NCI-H345 treated with DMSO at 0.1 percent for 48 hours (cell line): ENCODE data around the gene PUSL1.

ENCODE experiments used
- DNase-seq: peaks from one replicate; lab custom pipeline; 2025; ENCODE audit not compliant: unreplicated experiment; lab: John Stamatoyannopoulos, UW

The PUSL1 gene

DNA sequence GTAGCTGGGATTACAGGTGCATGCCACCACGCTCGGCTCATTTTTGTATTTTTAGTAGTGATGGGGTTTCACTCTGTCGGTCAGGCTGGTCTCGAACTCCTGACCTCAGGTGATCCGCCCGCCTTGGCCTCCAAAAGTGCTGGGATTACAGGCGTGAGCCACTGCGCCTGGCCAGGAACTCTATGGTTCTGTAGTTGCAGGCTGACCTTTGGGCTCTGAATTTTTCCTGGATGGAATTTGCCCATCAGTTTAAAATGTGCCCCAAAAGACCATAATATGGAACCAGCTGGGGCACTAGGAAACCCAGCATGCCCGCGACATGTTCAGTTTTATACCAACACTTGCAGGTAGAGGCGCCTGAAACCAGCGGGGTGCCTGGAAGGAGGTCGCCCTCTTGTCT lies 29.8 kb upstream of the PUSL1 start:
- no peak for DNase-seq

DNA sequence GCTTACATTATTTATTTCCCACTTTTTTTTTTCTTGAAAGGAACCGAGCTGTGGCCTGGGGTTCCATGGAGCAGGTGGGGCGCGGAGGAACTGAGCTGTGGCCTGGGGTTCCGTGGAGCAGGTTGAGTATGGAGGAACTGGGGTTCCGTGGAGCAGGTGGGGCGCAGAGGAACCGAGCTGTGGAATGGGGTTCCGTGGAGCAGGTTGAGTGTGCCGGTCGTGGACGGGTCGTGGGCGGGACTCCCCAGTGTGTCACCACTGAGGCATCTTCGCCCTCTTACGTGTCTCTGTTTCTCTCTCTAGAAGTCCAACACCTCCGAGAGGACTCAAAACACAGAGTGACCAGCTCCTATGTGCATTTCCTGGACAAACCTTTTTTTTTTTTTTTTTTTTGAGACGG lies 29.4 kb upstream of the PUSL1 start:
- DNase-seq = no peak

DNA sequence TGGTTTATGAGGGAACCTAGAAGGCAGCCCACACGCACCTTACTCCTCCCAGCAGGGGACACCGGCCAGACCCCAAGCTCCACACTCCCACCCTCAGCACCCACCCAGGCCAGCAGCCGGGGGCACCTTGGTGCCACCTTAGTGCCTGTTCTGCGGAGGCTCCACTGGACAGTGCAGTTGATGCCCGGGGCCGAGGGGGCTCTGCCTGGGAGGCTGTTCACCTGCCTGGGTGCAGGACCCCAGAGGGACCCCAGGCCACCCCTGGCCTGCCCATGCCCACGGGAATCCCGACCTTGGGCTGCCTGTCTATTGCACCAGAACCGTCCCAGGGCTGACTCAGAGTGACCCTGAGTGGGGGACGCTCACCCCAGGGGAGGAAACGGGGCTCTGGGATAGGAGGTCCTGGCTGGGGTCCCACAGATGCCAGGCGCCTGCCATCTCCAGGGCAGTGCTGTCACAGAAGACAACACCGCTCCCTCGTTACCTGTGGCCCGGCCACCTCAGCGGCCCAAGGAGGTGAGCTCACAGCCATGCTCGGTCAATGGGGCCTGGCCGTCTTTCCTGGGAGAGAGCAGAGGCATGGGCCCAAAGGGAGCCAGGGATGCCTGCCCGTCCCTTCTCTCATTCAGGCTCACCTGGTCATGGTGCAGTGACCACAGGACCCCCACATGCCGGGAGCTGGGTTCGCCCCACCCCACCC lies 27.5 kb upstream of the PUSL1 start:
- DNase-seq = no peak

DNA sequence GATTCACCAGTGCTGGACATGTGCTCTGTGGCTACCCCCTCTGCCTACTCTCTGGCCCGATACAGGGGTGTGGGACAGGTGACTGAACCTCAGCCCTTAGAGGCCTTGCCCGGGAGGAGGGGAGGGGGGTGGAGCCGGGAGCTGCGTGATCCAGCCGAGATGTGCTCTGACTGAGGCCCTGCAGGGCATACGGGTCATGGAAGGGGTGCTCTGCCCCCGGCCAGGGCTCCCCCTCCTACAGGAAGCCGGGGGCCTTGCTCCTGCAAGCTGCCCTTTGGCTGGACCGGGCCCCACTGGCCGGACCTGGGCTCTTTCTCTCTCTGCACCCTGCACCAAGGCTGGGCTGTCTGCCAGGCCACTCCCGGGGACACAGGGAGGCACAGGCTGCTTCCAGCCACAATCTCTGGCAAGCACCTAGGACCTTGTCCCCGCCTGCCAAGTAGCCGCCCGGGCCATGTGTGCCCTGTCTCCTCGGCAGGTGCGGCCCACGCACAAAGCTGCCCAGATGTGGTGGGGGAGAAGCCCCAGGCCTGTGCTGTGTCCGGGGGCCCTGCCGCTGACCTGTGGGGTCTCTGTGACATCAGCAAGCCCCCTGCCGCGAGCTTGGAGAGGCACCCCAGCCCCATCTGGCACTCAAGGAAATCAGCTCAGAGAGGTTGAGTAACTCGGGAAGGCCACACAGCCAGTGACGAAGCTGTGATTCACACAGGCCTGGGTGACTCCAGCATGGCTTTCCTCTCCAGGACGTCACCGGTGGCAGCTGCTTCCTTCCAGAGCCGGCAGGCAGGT lies 26.7 kb upstream of the PUSL1 start:
- DNase-seq = no peak

DNA sequence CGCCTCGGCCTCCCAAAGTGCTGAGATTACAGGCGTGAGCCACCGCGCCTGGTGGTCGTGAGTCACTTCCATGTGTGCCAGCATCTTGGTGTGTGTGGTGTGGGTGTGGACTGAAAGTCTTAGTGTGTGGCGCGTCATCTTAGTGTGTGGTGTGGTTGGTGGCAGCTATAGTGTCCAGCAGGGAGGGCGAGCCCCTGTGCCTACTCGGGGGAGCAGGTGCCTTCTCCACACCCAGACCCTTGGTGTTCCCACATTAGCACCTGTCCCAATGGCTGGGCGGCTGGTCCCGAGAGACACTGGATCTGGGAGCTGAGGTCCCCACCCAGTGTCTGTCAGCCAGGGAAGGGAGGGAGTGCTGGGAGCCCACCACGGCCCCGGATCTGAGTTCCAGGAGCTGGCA lies 25.4 kb upstream of the PUSL1 start:
- DNase-seq = no peak

DNA sequence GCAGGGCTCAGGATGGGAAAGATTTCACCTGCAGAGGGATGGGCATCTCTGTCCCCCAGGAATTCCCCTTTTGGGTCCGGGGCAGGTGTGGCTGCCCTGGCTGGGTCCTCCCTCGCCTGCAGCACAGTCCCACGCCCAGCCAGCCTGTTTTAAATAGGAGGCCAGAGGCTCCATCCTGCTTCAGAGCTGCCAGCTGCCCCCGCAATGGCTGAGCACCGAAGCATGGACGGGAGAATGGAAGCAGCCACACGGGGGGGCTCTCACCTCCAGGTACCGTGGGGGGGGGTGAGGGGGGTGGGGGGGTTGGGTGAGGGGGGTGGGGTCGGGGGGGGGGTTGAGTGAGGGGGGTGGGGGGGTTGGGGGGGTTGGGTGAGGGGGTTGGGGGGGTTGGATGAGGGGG lies 24.6 kb upstream of the PUSL1 start:
- DNase-seq = peak; percentile 20

DNA sequence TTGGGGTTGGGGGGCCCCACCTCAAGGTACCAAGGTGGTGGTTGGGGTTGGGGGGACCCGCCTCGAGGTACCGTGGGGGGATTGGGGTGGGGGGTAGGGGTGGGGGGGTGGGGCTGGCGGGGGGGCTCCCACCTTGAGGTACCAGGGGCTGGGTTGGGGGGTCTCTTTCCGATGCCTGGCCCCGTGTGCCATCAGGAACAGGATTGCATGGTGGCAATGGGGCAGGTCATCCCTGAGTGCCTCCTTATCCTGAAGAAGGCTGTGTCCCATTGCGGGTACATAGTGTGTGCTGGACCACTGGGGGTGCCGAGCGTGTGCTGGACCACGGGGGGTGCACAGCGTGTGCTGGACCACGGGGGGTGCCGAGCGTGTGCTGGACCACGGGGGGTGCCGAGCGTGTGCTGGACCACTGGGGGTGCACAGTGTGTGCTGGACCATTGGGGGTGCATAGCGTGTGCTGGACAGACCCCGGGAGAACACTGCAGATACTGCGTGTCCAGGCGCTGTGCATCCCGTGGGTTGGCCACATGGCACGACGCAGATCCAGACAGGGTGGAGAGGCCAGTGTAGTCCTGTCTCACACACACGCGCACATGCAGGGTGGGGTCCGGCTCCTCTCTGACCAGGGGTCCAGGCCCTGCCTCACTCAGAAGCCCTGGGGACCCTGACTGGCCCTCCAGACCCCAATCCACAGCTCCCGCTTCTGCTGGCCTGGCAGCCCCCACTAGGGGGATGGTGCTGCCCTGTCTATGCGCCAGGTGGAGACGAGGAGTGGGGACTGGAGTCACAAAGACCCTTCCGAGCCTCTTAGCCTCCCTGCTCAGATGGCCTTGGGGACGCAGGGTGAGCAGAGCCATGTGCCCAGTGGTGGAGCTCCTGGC lies 23.9 kb upstream of the PUSL1 start:
- DNase-seq = no peak

DNA sequence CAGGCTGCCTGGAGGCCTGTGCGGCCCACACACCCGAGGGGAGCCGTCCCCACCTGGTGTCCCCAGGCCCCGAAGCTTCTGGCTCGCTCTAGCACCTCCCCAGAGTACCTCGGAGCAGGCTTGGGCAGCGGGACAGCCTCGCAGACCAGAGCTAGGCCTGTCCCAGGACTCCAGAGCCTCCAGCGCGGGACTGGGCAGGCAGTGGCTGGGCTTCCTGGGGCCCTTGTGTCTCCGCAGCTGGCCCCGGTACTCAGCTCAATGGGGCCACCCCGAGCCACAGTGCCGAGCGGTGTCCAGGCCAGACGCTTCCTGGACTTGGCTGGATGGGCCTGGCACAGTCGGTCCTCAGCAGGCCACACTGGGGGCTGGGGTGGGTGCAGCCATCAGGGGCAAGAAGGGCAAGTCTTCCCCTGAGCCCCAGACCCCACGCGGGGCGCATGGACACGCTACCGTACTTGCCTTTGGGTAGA lies 23.3 kb upstream of the PUSL1 start:
- no peak for DNase-seq

DNA sequence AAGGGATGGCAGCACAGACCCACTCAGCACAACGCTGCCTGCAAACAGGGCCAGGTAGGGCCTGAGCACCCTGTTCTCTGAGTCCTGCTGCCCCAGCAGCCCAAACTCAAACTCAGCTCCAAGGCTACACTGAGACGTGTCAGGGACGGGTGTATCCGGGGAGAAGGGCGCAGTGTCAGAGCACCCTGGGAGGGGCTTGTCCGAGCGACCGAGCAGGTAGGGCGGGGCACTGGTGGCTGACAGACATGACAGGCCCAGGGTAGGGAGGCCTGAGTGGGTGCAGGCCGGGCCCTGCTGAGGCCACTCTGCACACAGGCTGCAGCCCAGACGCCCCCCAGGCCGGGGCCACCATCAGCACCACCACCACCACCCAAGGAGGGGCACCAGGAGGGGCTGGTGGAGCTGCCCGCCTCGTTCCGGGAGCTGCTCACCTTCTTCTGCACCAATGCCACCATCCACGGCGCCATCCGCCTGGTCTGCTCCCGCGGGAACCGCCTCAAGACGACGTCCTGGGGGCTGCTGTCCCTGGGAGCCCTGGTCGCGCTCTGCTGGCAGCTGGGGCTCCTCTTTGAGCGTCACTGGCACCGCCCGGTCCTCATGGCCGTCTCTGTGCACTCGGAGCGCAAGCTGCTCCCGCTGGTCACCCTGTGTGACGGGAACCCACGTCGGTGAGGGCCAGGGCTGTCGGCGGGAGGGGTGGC lies 22.6 kb upstream of the PUSL1 start:
- no peak for DNase-seq

DNA sequence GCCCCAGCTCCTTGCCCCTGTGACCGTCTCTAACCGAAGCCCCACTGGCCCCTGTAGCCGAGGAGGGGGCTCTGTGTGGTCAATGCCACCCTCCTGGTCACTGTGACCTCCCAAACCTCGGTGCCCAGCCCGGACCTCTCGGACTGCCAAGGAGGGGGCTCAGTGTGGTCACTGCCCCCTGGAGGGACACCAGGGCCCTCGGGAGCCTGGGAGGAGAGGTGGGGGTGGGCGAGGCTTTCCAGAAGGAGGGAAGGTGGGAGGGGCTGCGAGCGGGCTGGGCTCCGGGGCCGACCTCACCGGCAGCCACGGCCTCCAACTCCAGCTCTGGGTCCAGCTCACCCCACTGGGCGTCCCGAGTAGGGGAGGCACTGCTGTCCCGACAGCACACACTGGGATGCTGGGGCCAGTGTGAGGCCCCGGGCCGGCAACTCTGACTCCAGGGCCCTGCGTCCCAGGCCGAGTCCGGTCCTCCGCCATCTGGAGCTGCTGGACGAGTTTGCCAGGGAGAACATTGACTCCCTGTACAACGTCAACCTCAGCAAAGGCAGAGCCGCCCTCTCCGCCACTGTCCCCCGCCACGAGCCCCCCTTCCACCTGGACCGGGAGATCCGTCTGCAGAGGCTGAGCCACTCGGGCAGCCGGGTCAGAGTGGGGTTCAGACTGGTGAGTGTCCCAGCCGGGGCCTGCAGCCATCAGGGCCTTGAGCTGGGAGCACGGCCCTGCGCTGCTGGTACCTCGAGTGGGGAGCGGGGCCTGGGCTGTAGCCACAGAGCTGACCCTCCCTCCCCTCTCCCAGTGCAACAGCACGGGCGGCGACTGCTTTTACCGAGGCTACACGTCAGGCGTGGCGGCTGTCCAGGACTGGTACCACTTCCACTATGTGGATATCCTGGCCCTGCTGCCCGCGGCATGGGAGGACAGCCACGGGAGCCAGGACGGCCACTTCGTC lies 21.8 kb upstream of the PUSL1 start:
- DNase-seq = no peak

DNA sequence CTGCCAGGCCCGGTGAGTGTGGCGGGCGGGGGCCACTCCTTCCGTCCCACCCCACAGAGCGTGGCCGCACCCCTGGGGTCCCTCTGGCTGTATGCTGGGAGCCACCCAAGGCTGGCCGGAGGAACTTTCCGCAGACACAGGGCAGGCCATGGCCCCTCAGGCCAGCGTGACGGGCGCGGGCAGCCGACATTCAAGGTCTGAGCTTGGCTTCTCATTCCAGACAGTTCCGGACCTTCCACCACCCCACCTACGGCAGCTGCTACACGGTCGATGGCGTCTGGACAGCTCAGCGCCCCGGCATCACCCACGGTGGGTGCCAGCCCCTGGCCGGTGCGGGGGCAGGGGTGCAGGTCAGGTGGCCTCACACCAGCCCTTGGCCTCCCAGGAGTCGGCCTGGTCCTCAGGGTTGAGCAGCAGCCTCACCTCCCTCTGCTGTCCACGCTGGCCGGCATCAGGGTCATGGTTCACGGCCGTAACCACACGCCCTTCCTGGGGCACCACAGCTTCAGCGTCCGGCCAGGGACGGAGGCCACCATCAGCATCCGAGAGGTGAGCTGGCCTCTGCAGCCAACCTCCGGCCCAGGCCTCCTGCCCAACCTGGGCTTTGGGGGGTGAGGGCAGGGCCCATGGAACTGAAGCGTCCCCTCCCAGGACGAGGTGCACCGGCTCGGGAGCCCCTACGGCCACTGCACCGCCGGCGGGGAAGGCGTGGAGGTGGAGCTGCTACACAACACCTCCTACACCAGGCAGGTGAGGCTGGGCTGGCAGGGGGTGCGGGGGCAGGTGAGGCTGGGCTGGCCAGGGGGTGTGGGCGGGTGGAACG lies 20.9 kb upstream of the PUSL1 start:
- DNase-seq = no peak

DNA sequence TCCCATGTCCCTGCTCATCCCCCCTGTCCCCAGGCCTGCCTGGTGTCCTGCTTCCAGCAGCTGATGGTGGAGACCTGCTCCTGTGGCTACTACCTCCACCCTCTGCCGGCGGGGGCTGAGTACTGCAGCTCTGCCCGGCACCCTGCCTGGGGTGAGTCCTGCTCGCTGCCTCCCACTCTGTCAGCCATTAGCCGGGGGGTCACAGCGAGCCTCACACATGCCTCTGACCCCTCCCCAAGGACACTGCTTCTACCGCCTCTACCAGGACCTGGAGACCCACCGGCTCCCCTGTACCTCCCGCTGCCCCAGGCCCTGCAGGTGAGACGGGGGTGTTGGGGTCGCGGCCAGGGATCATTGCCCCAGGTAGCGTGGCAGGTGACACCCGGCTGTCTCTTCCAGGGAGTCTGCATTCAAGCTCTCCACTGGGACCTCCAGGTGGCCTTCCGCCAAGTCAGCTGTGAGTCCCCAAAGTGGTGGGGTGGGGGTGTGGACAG lies 18.1 kb upstream of the PUSL1 start:
- no peak for DNase-seq

DNA sequence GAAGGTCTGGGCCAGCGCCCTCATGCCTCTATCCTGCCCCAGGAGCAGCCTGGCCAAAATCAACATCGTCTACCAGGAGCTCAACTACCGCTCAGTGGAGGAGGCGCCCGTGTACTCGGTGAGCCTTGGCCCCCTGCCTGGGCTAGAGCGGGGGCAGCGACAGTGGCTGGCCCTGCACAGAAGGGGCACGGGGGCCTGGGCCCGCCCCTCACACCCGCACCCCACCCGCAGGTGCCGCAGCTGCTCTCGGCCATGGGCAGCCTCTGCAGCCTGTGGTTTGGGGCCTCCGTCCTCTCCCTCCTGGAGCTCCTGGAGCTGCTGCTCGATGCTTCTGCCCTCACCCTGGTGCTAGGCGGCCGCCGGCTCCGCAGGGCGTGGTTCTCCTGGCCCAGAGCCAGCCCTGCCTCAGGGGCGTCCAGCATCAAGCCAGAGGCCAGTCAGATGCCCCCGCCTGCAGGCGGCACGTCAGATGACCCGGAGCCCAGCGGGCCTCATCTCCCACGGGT lies 17.3 kb upstream of the PUSL1 start:
- DNase-seq = peak; percentile 47

DNA sequence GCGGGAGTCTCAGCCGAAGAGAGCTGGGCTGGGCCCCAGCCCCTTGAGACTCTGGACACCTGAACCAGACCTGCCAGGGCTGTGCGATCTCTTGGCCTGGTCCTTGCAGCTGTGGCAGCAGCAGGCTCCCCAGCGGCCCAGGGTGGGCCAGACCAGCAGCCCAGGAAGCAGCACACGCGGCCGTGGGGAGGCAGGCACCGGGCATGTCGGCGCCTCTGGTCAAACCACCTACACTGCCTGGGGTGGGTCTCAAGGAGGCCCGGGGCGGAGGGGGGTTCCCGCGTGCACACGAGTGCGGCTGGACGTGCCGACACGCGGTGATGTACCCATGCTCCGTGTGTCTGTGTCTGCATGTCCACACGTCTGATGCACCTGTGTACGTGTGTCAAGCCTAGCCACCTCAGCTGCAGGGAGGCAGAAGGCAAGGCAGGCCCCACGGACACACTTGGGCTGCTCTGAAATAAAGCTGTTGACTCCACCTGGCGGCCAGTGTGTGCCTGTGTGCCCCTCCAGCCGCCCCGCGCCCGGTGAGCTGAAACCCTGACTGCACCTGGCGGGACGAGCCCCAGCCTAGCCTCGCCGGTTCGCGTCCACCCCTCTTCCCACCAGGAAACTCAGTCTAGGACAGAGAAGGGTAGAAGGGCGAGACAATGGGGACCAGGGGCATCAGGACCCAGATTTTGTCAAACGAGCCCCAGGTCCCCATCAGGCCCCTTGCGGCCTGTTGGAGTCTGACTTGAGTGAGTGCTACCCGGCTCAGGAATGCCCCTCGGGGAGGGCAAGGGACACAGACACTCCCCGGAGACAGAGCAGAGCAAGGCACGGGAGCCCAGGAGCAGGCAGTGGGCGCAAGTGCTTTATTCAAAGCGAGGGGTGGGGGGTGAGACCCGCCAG lies 16.6 kb upstream of the PUSL1 start:
- DNase-seq = peak; percentile 64

DNA sequence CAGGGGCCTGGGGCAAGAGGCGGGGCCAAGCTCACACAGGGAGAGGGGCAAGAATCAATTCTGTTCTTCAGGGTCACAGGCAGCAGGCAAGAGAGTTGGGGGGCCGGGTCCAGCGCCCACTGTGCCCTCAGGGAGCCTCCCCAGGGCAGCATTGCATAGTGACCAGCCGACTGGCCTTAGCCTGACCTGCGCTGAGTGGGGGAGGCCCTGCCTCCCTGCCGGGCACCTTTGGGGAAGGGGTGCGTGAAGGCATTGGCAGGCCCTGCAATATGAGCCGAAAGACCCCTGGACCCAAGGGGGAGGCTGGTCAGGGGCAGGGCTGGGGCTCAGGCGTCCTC lies 16.0 kb upstream of the PUSL1 start:
- no peak for DNase-seq

DNA sequence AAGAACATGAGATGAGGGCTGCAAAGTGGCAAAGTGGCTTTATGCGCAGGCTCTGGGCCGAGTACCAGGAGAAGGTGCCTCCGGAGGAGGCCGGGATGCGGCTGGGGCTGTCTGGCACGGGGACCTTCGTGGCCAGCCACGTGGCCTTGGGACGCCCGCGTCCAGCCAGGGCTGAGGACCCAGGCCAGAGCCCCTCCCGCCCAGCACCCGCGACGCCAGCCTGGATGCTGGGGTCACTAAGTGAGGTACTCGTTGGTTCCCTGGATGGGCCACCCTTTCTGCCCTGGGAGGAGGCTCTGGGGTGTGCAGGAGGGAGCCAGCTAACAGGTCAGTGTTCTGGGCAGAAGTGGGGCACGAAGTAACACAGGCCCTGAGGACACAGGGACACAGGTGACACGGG lies 15.5 kb upstream of the PUSL1 start:
- no peak for DNase-seq

DNA sequence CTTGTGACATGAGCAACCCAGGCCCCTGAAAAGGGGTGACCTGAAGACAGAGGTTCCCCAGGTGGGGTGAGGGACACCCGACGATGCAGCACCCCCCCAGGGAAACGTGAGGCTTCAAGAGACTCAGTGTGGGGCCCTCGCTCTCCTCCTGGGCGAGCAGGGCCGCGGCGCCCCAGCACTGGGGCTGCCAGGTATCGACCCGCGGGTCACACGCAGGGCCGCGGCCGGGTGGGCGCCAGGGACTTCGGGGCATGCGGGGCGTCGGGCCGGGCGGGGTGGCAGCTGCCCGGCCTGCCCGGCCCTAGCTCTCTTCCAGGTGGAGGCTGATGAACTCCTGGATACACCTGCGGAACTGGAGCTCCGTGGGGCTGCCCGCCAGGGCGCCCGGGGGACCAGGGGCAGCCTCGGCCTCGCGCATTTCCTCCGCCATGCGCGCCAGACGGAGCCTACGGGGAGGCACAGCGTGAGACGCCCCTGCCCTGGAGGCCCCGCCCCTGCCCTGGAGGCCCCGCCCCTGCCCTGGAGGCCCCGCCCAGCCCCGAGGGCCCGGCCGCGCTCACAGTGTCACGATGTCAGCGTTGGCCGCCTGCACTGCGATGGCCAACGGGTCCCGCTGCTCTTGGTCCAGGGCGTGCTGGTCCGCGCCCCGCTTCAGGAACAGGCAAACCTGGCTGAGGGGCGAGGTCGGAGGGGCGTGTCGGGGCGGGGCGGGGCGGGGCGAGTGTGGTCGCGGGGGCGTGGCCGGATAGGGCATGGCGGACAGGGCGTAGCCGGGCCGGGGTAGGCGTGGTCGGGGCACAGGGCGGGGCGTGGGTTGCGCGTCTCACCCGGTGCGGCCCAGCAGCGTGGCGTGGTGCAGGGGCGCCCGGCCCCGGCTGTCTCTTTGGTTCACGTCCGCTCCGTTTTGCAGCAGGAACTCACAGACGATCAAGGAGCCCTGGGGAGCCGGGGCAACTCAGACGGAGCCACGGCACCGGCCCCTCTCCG lies 14.8 kb upstream of the PUSL1 start:
- DNase-seq = no peak
